Measurements from ENCODE around the gene FAM78B. TPM values are rescaled to one million over a fixed set of nuclear protein-coding genes. Genes with fewer than 3 reads are reported as not detected.
A peak's percentile ranks its signal among the peaks of the same experiment; 100 is the strongest.

The FAM78B gene
- total and polyA plus RNA-seq, 4 donors, result 0.26 to 3.4 (median 1.1) TPM

GRCh38 chr1:166080967-166081870 is 85.6 kb downstream of the FAM78B start:
- H3K27me3 ChIP-seq (ENCODE audit: control insufficient read depth in 1 of 2, insufficient read depth in 2 of 2, low read length in 1 of 2), result no peaks in the 10 kb centered on the region
- H3K9me3 ChIP-seq (ENCODE audit: control insufficient read depth, low read length), result no peaks in the 10 kb centered on the region
- intact Hi-C loops (cut with DNase I), result no loop called here
- WGBS, 2 donors, result 29 to 33% methylated on average over 14 of the region's 14 CpGs
- ATAC-seq (ENCODE audit: low FRiP score), result peak; percentile 31
- H3K4me3 ChIP-seq (ENCODE audit: low read length in 2 of 2), result no peak overlapping the region
- DNase-seq, result no peak
- H3K36me3 ChIP-seq (ENCODE audit: control insufficient read depth in 1 of 2, insufficient read depth in 2 of 2, low read length in 1 of 2), result no peaks in the 10 kb centered on the region
- H3K27ac ChIP-seq (ENCODE audit: low read depth in 1 of 2, low read length in 2 of 2), result no peak overlapping the region
- no peaks in the 10 kb centered on the region for H3K4me1 ChIP-seq (ENCODE audit: control insufficient read depth in 1 of 2, insufficient read depth in 2 of 2, low read length in 2 of 2)

- Histone ChIP-seq H3K4me1 (ENCODE audit: control insufficient read depth in 1 of 2, insufficient read depth in 2 of 2, low read length in 2 of 2) (no peaks in the 10 kb centered on the region), H3K27me3 (ENCODE audit: control insufficient read depth in 1 of 2, insufficient read depth in 2 of 2, low read length in 1 of 2) (no peaks in the 10 kb centered on the region), H3K27ac (ENCODE audit: low read depth in 1 of 2, low read length in 2 of 2) (no peak overlapping the region), H3K9me3 (ENCODE audit: control insufficient read depth, low read length) (no peaks in the 10 kb centered on the region), H3K36me3 (ENCODE audit: control insufficient read depth in 1 of 2, insufficient read depth in 2 of 2, low read length in 1 of 2) (no peaks in the 10 kb centered on the region), H3K4me3 (ENCODE audit: low read length in 2 of 2) (no peak overlapping the region)
- DNase-seq, result no peak
- WGBS, 2 donors, result 27 to 34% methylated on average over 9 of the region's 9 CpGs
- intact Hi-C loops (cut with DNase I), result no loop called here
- ATAC-seq (ENCODE audit: low FRiP score), result peak; percentile 35
These were observed 86.4 kb downstream of the FAM78B start for GRCh38 chr1:166080277-166080966.

- WGBS, 2 donors, result 76 to 86% methylated on average over 2 of the region's 2 CpGs
- H3K4me1 ChIP-seq (ENCODE audit: control insufficient read depth in 1 of 2, insufficient read depth in 2 of 2, low read length in 2 of 2), result no peaks in the 10 kb centered on the region
- intact Hi-C loops (cut with DNase I), result no loop called here
- no peaks in the 10 kb centered on the region for H3K36me3 ChIP-seq (ENCODE audit: control insufficient read depth in 1 of 2, insufficient read depth in 2 of 2, low read length in 1 of 2)
- H3K4me3 ChIP-seq (ENCODE audit: low read length in 2 of 2), result no peak overlapping the region
- no peak for DNase-seq
- no peaks in the 10 kb centered on the region for H3K27me3 ChIP-seq (ENCODE audit: control insufficient read depth in 1 of 2, insufficient read depth in 2 of 2, low read length in 1 of 2)
- H3K27ac ChIP-seq (ENCODE audit: low read depth in 1 of 2, low read length in 2 of 2), result no peak overlapping the region
- no peak for ATAC-seq (ENCODE audit: low FRiP score)
- H3K9me3 ChIP-seq (ENCODE audit: control insufficient read depth, low read length), result no peaks in the 10 kb centered on the region
These were observed 87.5 kb downstream of the FAM78B start for GRCh38 chr1:166079276-166079675.

- Histone ChIP-seq H3K27me3 (ENCODE audit: control insufficient read depth in 1 of 2, insufficient read depth in 2 of 2, low read length in 1 of 2) (no peaks in the 10 kb centered on the region), H3K4me3 (ENCODE audit: low read length in 2 of 2) (no peak overlapping the region), H3K9me3 (ENCODE audit: control insufficient read depth, low read length) (no peaks in the 10 kb centered on the region), H3K36me3 (ENCODE audit: control insufficient read depth in 1 of 2, insufficient read depth in 2 of 2, low read length in 1 of 2) (no peaks in the 10 kb centered on the region), H3K4me1 (ENCODE audit: control insufficient read depth in 1 of 2, insufficient read depth in 2 of 2, low read length in 2 of 2) (no peaks in the 10 kb centered on the region), H3K27ac (ENCODE audit: low read depth in 1 of 2, low read length in 2 of 2) (no peak overlapping the region)
- ATAC-seq (ENCODE audit: low FRiP score) (no peak), DNase-seq (no peak)
- WGBS, 2 donors, result 44 to 46% methylated on average over 3 of the region's 3 CpGs
- intact Hi-C loops (cut with DNase I), result no loop called here
These were observed 93.3 kb downstream of the FAM78B start for GRCh38 chr1:166073489-166073888.

GRCh38 chr1:166069390-166069789 is 97.4 kb downstream of the FAM78B start:
- WGBS, 2 donors, result 17 to 30% methylated on average over 2 of the region's 2 CpGs
- Histone ChIP-seq H3K27me3 (ENCODE audit: control insufficient read depth in 1 of 2, insufficient read depth in 2 of 2, low read length in 1 of 2) (no peaks in the 10 kb centered on the region), H3K4me3 (ENCODE audit: low read length in 2 of 2) (no peak overlapping the region), H3K27ac (ENCODE audit: low read depth in 1 of 2, low read length in 2 of 2) (no peak overlapping the region), H3K36me3 (ENCODE audit: control insufficient read depth in 1 of 2, insufficient read depth in 2 of 2, low read length in 1 of 2) (no peaks in the 10 kb centered on the region), H3K9me3 (ENCODE audit: control insufficient read depth, low read length) (no peaks in the 10 kb centered on the region), H3K4me1 (ENCODE audit: control insufficient read depth in 1 of 2, insufficient read depth in 2 of 2, low read length in 2 of 2) (peaks cover 0 to 3% of the 10 kb centered on the region in 2 donors)
- ATAC-seq (ENCODE audit: low FRiP score) (no peak), DNase-seq (no peak)
- intact Hi-C loops (cut with DNase I), result no loop called here

GRCh38 chr1:166066107-166066506 is 100.7 kb downstream of the FAM78B start:
- DNase-seq, result no peak
- H3K27ac ChIP-seq (ENCODE audit: low read depth in 1 of 2, low read length in 2 of 2), result no peak overlapping the region
- intact Hi-C loops (cut with DNase I), result no loop called here
- no peak for ATAC-seq (ENCODE audit: low FRiP score)
- H3K36me3 ChIP-seq (ENCODE audit: control insufficient read depth in 1 of 2, insufficient read depth in 2 of 2, low read length in 1 of 2), result no peaks in the 10 kb centered on the region
- H3K27me3 ChIP-seq (ENCODE audit: control insufficient read depth in 1 of 2, insufficient read depth in 2 of 2, low read length in 1 of 2), result no peaks in the 10 kb centered on the region
- H3K4me1 ChIP-seq (ENCODE audit: control insufficient read depth in 1 of 2, insufficient read depth in 2 of 2, low read length in 2 of 2), result peaks cover 0 to 11% of the 10 kb centered on the region in 2 donors
- H3K9me3 ChIP-seq (ENCODE audit: control insufficient read depth, low read length), result no peaks in the 10 kb centered on the region
- H3K4me3 ChIP-seq (ENCODE audit: low read length in 2 of 2), result no peak overlapping the region

- peaks cover 0 to 11% of the 10 kb centered on the region in 2 donors for H3K4me1 ChIP-seq (ENCODE audit: control insufficient read depth in 1 of 2, insufficient read depth in 2 of 2, low read length in 2 of 2)
- no peak overlapping the region for H3K4me3 ChIP-seq (ENCODE audit: low read length in 2 of 2)
- DNase-seq, result no peak
- no peak for ATAC-seq (ENCODE audit: low FRiP score)
- 77 to 82% methylated on average over 1 of the region's 1 CpG for WGBS, 2 donors
- H3K27me3 ChIP-seq (ENCODE audit: control insufficient read depth in 1 of 2, insufficient read depth in 2 of 2, low read length in 1 of 2), result no peaks in the 10 kb centered on the region
- H3K9me3 ChIP-seq (ENCODE audit: control insufficient read depth, low read length), result no peaks in the 10 kb centered on the region
- intact Hi-C loops (cut with DNase I), result no loop called here
- no peak overlapping the region for H3K27ac ChIP-seq (ENCODE audit: low read depth in 1 of 2, low read length in 2 of 2)
- H3K36me3 ChIP-seq (ENCODE audit: control insufficient read depth in 1 of 2, insufficient read depth in 2 of 2, low read length in 1 of 2), result no peaks in the 10 kb centered on the region
These were observed 101.8 kb downstream of the FAM78B start for GRCh38 chr1:166064951-166065350.

- Histone ChIP-seq H3K9me3 (ENCODE audit: control insufficient read depth, low read length) (no peaks in the 10 kb centered on the region), H3K36me3 (ENCODE audit: control insufficient read depth in 1 of 2, insufficient read depth in 2 of 2, low read length in 1 of 2) (no peaks in the 10 kb centered on the region), H3K4me1 (ENCODE audit: control insufficient read depth in 1 of 2, insufficient read depth in 2 of 2, low read length in 2 of 2) (peaks cover 0 to 11% of the 10 kb centered on the region in 2 donors), H3K27ac (ENCODE audit: low read depth in 1 of 2, low read length in 2 of 2) (peak overlapping the region in 1 of 2 donors; percentile 44), H3K27me3 (ENCODE audit: control insufficient read depth in 1 of 2, insufficient read depth in 2 of 2, low read length in 1 of 2) (no peaks in the 10 kb centered on the region), H3K4me3 (ENCODE audit: low read length in 2 of 2) (no peak overlapping the region)
- DNase-seq (no peak), ATAC-seq (ENCODE audit: low FRiP score) (peak; percentile 56)
- 4 to 15% methylated on average over 4 of the region's 4 CpGs for WGBS, 2 donors
- intact Hi-C loops (cut with DNase I), result no loop called here
These were observed 102.4 kb downstream of the FAM78B start for GRCh38 chr1:166064313-166064926.

All from aorta (tissue), 5 donors.